Measurements from ENCODE around the gene LPAR3. TPM values are rescaled to one million over a fixed set of nuclear protein-coding genes. Genes with fewer than 3 reads are reported as not detected.
A peak's percentile ranks its signal among the peaks of the same experiment; 100 is the strongest.

Gene LPAR3
- total RNA-seq, 1 experiment from 2014 or later: 4.6 TPM

- Histone ChIP-seq H3K36me3 (no peaks in the 10 kb centered on the region), H3K4me3 (no peak overlapping the region), H3K27ac (no peak overlapping the region), H3K27me3 (no peaks in the 10 kb centered on the region), H3K4me1 (no peaks in the 10 kb centered on the region), H3K9me3 (replicated peaks) (no peaks in the 10 kb centered on the region)
- DNase-seq: no peak
These were observed 37.0 kb downstream of the LPAR3 start for GRCh38 chr1:84855691-84856630.

GRCh38 chr1:84855168-84855567 is 37.8 kb downstream of the LPAR3 start:
- H3K27ac ChIP-seq: no peak overlapping the region
- H3K36me3 ChIP-seq: no peaks in the 10 kb centered on the region
- H3K4me3 ChIP-seq: no peak overlapping the region
- H3K9me3 ChIP-seq (replicated peaks): no peaks in the 10 kb centered on the region
- no peak for DNase-seq
- H3K4me1 ChIP-seq: no peaks in the 10 kb centered on the region
- H3K27me3 ChIP-seq: no peaks in the 10 kb centered on the region

GRCh38 chr1:84853741-84854721 is 39.0 kb downstream of the LPAR3 start:
- Histone ChIP-seq H3K4me1 (no peaks in the 10 kb centered on the region), H3K27me3 (no peaks in the 10 kb centered on the region), H3K27ac (no peak overlapping the region), H3K9me3 (replicated peaks) (no peaks in the 10 kb centered on the region), H3K4me3 (no peak overlapping the region), H3K36me3 (no peaks in the 10 kb centered on the region)
- no peak for DNase-seq

- DNase-seq: no peak
- peaks cover 7% of the 10 kb centered on the region; the same call in 1 of the 2 replicates for H3K4me1 ChIP-seq
- H3K27me3 ChIP-seq: no peaks in the 10 kb centered on the region
- H3K27ac ChIP-seq: no peak overlapping the region
- H3K4me3 ChIP-seq: no peak overlapping the region
- no peaks in the 10 kb centered on the region for H3K36me3 ChIP-seq
- no peaks in the 10 kb centered on the region for H3K9me3 ChIP-seq (replicated peaks)
These were observed 41.2 kb downstream of the LPAR3 start for GRCh38 chr1:84851839-84852238.

- Histone ChIP-seq H3K27me3 (no peaks in the 10 kb centered on the region), H3K9me3 (replicated peaks) (no peaks in the 10 kb centered on the region), H3K27ac (no peak overlapping the region), H3K4me3 (no peak overlapping the region), H3K36me3 (no peaks in the 10 kb centered on the region), H3K4me1 (peaks cover 7% of the 10 kb centered on the region; the same call in 1 of the 2 replicates)
- no peak for DNase-seq
These were observed 43.5 kb downstream of the LPAR3 start for GRCh38 chr1:84849357-84849975.

- H3K36me3 ChIP-seq: no peaks in the 10 kb centered on the region
- DNase-seq: peak; percentile 72 to 74
- no peak overlapping the region for H3K4me3 ChIP-seq
- H3K27me3 ChIP-seq: no peaks in the 10 kb centered on the region
- H3K9me3 ChIP-seq (replicated peaks): no peaks in the 10 kb centered on the region
- H3K27ac ChIP-seq: no peak overlapping the region
- peaks cover 7% of the 10 kb centered on the region; the same call in 1 of the 2 replicates for H3K4me1 ChIP-seq
These were observed 45.5 kb downstream of the LPAR3 start for GRCh38 chr1:84847253-84848250.

- Histone ChIP-seq H3K4me3 (no peak overlapping the region), H3K27me3 (no peaks in the 10 kb centered on the region), H3K4me1 (peaks cover 7% of the 10 kb centered on the region; the same call in 1 of the 2 replicates), H3K9me3 (replicated peaks) (no peaks in the 10 kb centered on the region), H3K36me3 (no peaks in the 10 kb centered on the region), H3K27ac (no peak overlapping the region)
- DNase-seq: no peak
These were observed 46.6 kb downstream of the LPAR3 start for GRCh38 chr1:84846387-84846786.

- H3K9me3 ChIP-seq (replicated peaks): no peaks in the 10 kb centered on the region
- no peaks in the 10 kb centered on the region for H3K27me3 ChIP-seq
- no peak overlapping the region for H3K27ac ChIP-seq
- no peak for DNase-seq
- H3K4me1 ChIP-seq: peaks cover 7% of the 10 kb centered on the region; the same call in 1 of the 2 replicates
- H3K4me3 ChIP-seq: no peak overlapping the region
- H3K36me3 ChIP-seq: no peaks in the 10 kb centered on the region
These were observed 47.6 kb downstream of the LPAR3 start for GRCh38 chr1:84845357-84845756.

- Histone ChIP-seq H3K36me3 (no peaks in the 10 kb centered on the region), H3K9me3 (replicated peaks) (no peaks in the 10 kb centered on the region), H3K27me3 (no peaks in the 10 kb centered on the region), H3K4me3 (no peak overlapping the region), H3K27ac (no peak overlapping the region), H3K4me1 (peaks cover 7% of the 10 kb centered on the region; the same call in 1 of the 2 replicates)
- DNase-seq: no peak
These were observed 48.9 kb downstream of the LPAR3 start for GRCh38 chr1:84844094-84844493.

GRCh38 chr1:84842748-84843231 is 50.2 kb downstream of the LPAR3 start:
- no peaks in the 10 kb centered on the region for H3K27me3 ChIP-seq
- DNase-seq: no peak
- no peaks in the 10 kb centered on the region for H3K36me3 ChIP-seq
- no peaks in the 10 kb centered on the region for H3K9me3 ChIP-seq (replicated peaks)
- H3K27ac ChIP-seq: no peak overlapping the region
- H3K4me1 ChIP-seq: peaks cover 7% of the 10 kb centered on the region; the same call in 1 of the 2 replicates
- H3K4me3 ChIP-seq: no peak overlapping the region

GRCh38 chr1:84841971-84842370 is 51.0 kb downstream of the LPAR3 start:
- no peaks in the 10 kb centered on the region for H3K9me3 ChIP-seq (replicated peaks)
- no peak for DNase-seq
- no peak overlapping the region for H3K4me3 ChIP-seq

GRCh38 chr1:84840346-84840745 is 52.7 kb downstream of the LPAR3 start:
- no peak for DNase-seq
- Histone ChIP-seq H3K4me3 (no peak overlapping the region), H3K9me3 (replicated peaks) (no peaks in the 10 kb centered on the region), H3K36me3 (no peaks in the 10 kb centered on the region), H3K4me1 (no peaks in the 10 kb centered on the region; the same call in 1 of the 2 replicates), H3K27ac (no peak overlapping the region), H3K27me3 (no peaks in the 10 kb centered on the region)

More at GRCh38 chr1:84841971-84842370, 51.0 kb downstream of the LPAR3 start:
- no peak overlapping the region for H3K27ac ChIP-seq
- H3K4me1 ChIP-seq: peaks cover under 1% of the 10 kb centered on the region; the same call in 1 of the 2 replicates
- H3K36me3 ChIP-seq: no peaks in the 10 kb centered on the region
- no peaks in the 10 kb centered on the region for H3K27me3 ChIP-seq

GRCh38 chr1:84839544-84839943 is 53.5 kb downstream of the LPAR3 start:
- no peaks in the 10 kb centered on the region for H3K36me3 ChIP-seq
- H3K27ac ChIP-seq: no peak overlapping the region
- no peaks in the 10 kb centered on the region for H3K9me3 ChIP-seq (replicated peaks)
- H3K4me3 ChIP-seq: no peak overlapping the region
- H3K27me3 ChIP-seq: no peaks in the 10 kb centered on the region
- no peaks in the 10 kb centered on the region; the same call in 1 of the 2 replicates for H3K4me1 ChIP-seq
- no peak for DNase-seq

Data from SJCRH30 (cell line).